Measurements from ENCODE around the gene DYNC1I1.

DYNC1I1 gene

GRCh38 chr7:96052860-96053470, 280.6 kb downstream of the DYNC1I1 start:
- Histone ChIP-seq H3K4me3 (ENCODE audit: low read length in 2 of 2) (no peak overlapping the region), H3K18ac (ENCODE audit: low read length) (no peak overlapping the region), H3K79me1 (ENCODE audit: low read depth, low read length) (no peaks in the 10 kb centered on the region), H4K8ac (ENCODE audit: low read depth, low read length) (no peak overlapping the region), H2AK5ac (ENCODE audit: low read depth, low read length) (no peak overlapping the region), H2BK15ac (ENCODE audit: low read length) (no peak overlapping the region), H2AFZ (ENCODE audit: low read length) (no peak overlapping the region), H3K4ac (ENCODE audit: low read length) (no peak overlapping the region), H2BK5ac (ENCODE audit: low read length) (no peak overlapping the region), H2BK12ac (ENCODE audit: low read length) (no peak overlapping the region), H3K4me2 (ENCODE audit: insufficient read depth, low read length, poor library complexity, severe bottlenecking) (no peak overlapping the region), H3K23ac (ENCODE audit: low read depth, low read length, poor library complexity) (no peak overlapping the region), H3K27me3 (ENCODE audit: control insufficient read depth in 3 of 3, insufficient read depth in 3 of 3, low read depth in 1 of 3, low read length in 3 of 3) (no peaks in the 10 kb centered on the region), H3K4me1 (ENCODE audit: control insufficient read depth in 2 of 2, insufficient read depth in 1 of 2, low read depth in 1 of 2, low read length in 2 of 2) (no peaks in the 10 kb centered on the region), H2BK120ac (ENCODE audit: low read depth, low read length) (no peak overlapping the region), H3K36me3 (replicated peaks in 1 of 2; ENCODE audit: control insufficient read depth in 2 of 2, insufficient read depth in 2 of 2, low read length in 2 of 2) (no peaks in the 10 kb centered on the region), H4K91ac (ENCODE audit: low read depth, low read length, poor library complexity) (no peak overlapping the region), H3K9me3 (replicated peaks in 1 of 2; ENCODE audit: control insufficient read depth in 2 of 2, insufficient read depth in 1 of 2, low read depth in 1 of 2, low read length in 2 of 2) (no peaks in the 10 kb centered on the region), H3K9ac (ENCODE audit: low read depth, low read length, poor library complexity) (no peak overlapping the region), H3K14ac (ENCODE audit: low read length) (no peak overlapping the region), H3K27ac (replicated peaks; ENCODE audit: low read length) (no peak overlapping the region)
- no peak for DNase-seq (ENCODE audit: low spot score)
- no CpG with 5 or more reads among the region's 4 CpGs for WGBS, 2 donors (ENCODE audit: extremely low coverage in 2 of 2, insufficient read length in 2 of 2, insufficient replicate concordance in 1 of 2)

- H3K27ac ChIP-seq (replicated peaks; ENCODE audit: low read length): no peak overlapping the region
- no peak overlapping the region for H2BK12ac ChIP-seq (ENCODE audit: low read length)
- H4K8ac ChIP-seq (ENCODE audit: low read depth, low read length): no peak overlapping the region
- no peak overlapping the region for H3K23ac ChIP-seq (ENCODE audit: low read depth, low read length, poor library complexity)
- H3K4me2 ChIP-seq (ENCODE audit: insufficient read depth, low read length, poor library complexity, severe bottlenecking): no peak overlapping the region
- WGBS, 2 donors (ENCODE audit: extremely low coverage in 2 of 2, insufficient read length in 2 of 2, insufficient replicate concordance in 1 of 2): no CpG with 5 or more reads among the region's 1 CpG
- H3K27me3 ChIP-seq (ENCODE audit: control insufficient read depth in 3 of 3, insufficient read depth in 3 of 3, low read depth in 1 of 3, low read length in 3 of 3): peaks cover 0 to 3% (median 0%) of the 10 kb centered on the region in 3 experiments
- no peak overlapping the region for H2BK120ac ChIP-seq (ENCODE audit: low read depth, low read length)
- H3K9me3 ChIP-seq (replicated peaks in 1 of 2; ENCODE audit: control insufficient read depth in 2 of 2, insufficient read depth in 1 of 2, low read depth in 1 of 2, low read length in 2 of 2): no peaks in the 10 kb centered on the region
- H3K4ac ChIP-seq (ENCODE audit: low read length): no peak overlapping the region
- no peak overlapping the region for H2AK5ac ChIP-seq (ENCODE audit: low read depth, low read length)
- H3K18ac ChIP-seq (ENCODE audit: low read length): no peak overlapping the region
- no peak overlapping the region for H3K9ac ChIP-seq (ENCODE audit: low read depth, low read length, poor library complexity)
- no peak overlapping the region for H3K14ac ChIP-seq (ENCODE audit: low read length)
- H3K4me1 ChIP-seq (ENCODE audit: control insufficient read depth in 2 of 2, insufficient read depth in 1 of 2, low read depth in 1 of 2, low read length in 2 of 2): no peaks in the 10 kb centered on the region
- no peak overlapping the region for H2BK5ac ChIP-seq (ENCODE audit: low read length)
- no peak overlapping the region for H2AFZ ChIP-seq (ENCODE audit: low read length)
- no peak overlapping the region for H3K4me3 ChIP-seq (ENCODE audit: low read length in 2 of 2)
- no peaks in the 10 kb centered on the region for H3K79me1 ChIP-seq (ENCODE audit: low read depth, low read length)
- DNase-seq (ENCODE audit: low spot score): no peak
- no peak overlapping the region for H2BK15ac ChIP-seq (ENCODE audit: low read length)
- H3K36me3 ChIP-seq (replicated peaks in 1 of 2; ENCODE audit: control insufficient read depth in 2 of 2, insufficient read depth in 2 of 2, low read length in 2 of 2): no peaks in the 10 kb centered on the region
- no peak overlapping the region for H4K91ac ChIP-seq (ENCODE audit: low read depth, low read length, poor library complexity)
Observed at GRCh38 chr7:96055717-96056116, 283.4 kb downstream of the DYNC1I1 start.

GRCh38 chr7:96059075-96059474, 286.7 kb downstream of the DYNC1I1 start:
- Histone ChIP-seq H3K36me3 (replicated peaks in 1 of 2; ENCODE audit: control insufficient read depth in 2 of 2, insufficient read depth in 2 of 2, low read length in 2 of 2) (no peaks in the 10 kb centered on the region), H3K4me2 (ENCODE audit: insufficient read depth, low read length, poor library complexity, severe bottlenecking) (no peak overlapping the region), H3K9me3 (replicated peaks in 1 of 2; ENCODE audit: control insufficient read depth in 2 of 2, insufficient read depth in 1 of 2, low read depth in 1 of 2, low read length in 2 of 2) (no peaks in the 10 kb centered on the region), H2BK12ac (ENCODE audit: low read length) (no peak overlapping the region), H4K91ac (ENCODE audit: low read depth, low read length, poor library complexity) (no peak overlapping the region), H3K14ac (ENCODE audit: low read length) (no peak overlapping the region), H3K4me3 (ENCODE audit: low read length in 2 of 2) (no peak overlapping the region), H4K8ac (ENCODE audit: low read depth, low read length) (no peak overlapping the region), H3K23ac (ENCODE audit: low read depth, low read length, poor library complexity) (no peak overlapping the region), H2AK5ac (ENCODE audit: low read depth, low read length) (no peak overlapping the region), H3K79me1 (ENCODE audit: low read depth, low read length) (no peaks in the 10 kb centered on the region), H2AFZ (ENCODE audit: low read length) (no peak overlapping the region), H3K4ac (ENCODE audit: low read length) (no peak overlapping the region), H2BK120ac (ENCODE audit: low read depth, low read length) (no peak overlapping the region), H2BK15ac (ENCODE audit: low read length) (no peak overlapping the region), H3K27me3 (ENCODE audit: control insufficient read depth in 3 of 3, insufficient read depth in 3 of 3, low read depth in 1 of 3, low read length in 3 of 3) (peaks cover 0 to 10% (median 0%) of the 10 kb centered on the region in 3 experiments), H3K27ac (replicated peaks; ENCODE audit: low read length) (no peak overlapping the region), H2BK5ac (ENCODE audit: low read length) (no peak overlapping the region), H3K4me1 (ENCODE audit: control insufficient read depth in 2 of 2, insufficient read depth in 1 of 2, low read depth in 1 of 2, low read length in 2 of 2) (peaks cover 0 to 5% of the 10 kb centered on the region in 2 donors), H3K9ac (ENCODE audit: low read depth, low read length, poor library complexity) (no peak overlapping the region), H3K18ac (ENCODE audit: low read length) (no peak overlapping the region)
- no CpG with 5 or more reads among the region's 1 CpG for WGBS, 2 donors (ENCODE audit: extremely low coverage in 2 of 2, insufficient read length in 2 of 2, insufficient replicate concordance in 1 of 2)
- no peak for DNase-seq (ENCODE audit: low spot score)

GRCh38 chr7:96061009-96061408, 288.7 kb downstream of the DYNC1I1 start:
- Histone ChIP-seq H2BK5ac (ENCODE audit: low read length) (no peak overlapping the region), H3K79me1 (ENCODE audit: low read depth, low read length) (no peaks in the 10 kb centered on the region), H3K23ac (ENCODE audit: low read depth, low read length, poor library complexity) (no peak overlapping the region), H2BK15ac (ENCODE audit: low read length) (no peak overlapping the region), H3K18ac (ENCODE audit: low read length) (no peak overlapping the region), H3K4ac (ENCODE audit: low read length) (no peak overlapping the region), H3K4me3 (ENCODE audit: low read length in 2 of 2) (no peak overlapping the region), H4K8ac (ENCODE audit: low read depth, low read length) (no peak overlapping the region), H4K91ac (ENCODE audit: low read depth, low read length, poor library complexity) (no peak overlapping the region), H2AK5ac (ENCODE audit: low read depth, low read length) (no peak overlapping the region), H3K4me2 (ENCODE audit: insufficient read depth, low read length, poor library complexity, severe bottlenecking) (no peak overlapping the region), H3K14ac (ENCODE audit: low read length) (no peak overlapping the region), H3K9ac (ENCODE audit: low read depth, low read length, poor library complexity) (no peak overlapping the region), H3K4me1 (ENCODE audit: control insufficient read depth in 2 of 2, insufficient read depth in 1 of 2, low read depth in 1 of 2, low read length in 2 of 2) (peaks cover 0 to 5% of the 10 kb centered on the region in 2 donors), H3K9me3 (replicated peaks in 1 of 2; ENCODE audit: control insufficient read depth in 2 of 2, insufficient read depth in 1 of 2, low read depth in 1 of 2, low read length in 2 of 2) (no peaks in the 10 kb centered on the region), H2BK12ac (ENCODE audit: low read length) (no peak overlapping the region), H3K27me3 (ENCODE audit: control insufficient read depth in 3 of 3, insufficient read depth in 3 of 3, low read depth in 1 of 3, low read length in 3 of 3) (peaks cover 0 to 10% (median 0%) of the 10 kb centered on the region in 3 experiments), H3K36me3 (replicated peaks in 1 of 2; ENCODE audit: control insufficient read depth in 2 of 2, insufficient read depth in 2 of 2, low read length in 2 of 2) (no peaks in the 10 kb centered on the region), H2AFZ (ENCODE audit: low read length) (no peak overlapping the region), H3K27ac (replicated peaks; ENCODE audit: low read length) (no peak overlapping the region), H2BK120ac (ENCODE audit: low read depth, low read length) (no peak overlapping the region)
- no CpG with 5 or more reads among the region's 7 CpGs for WGBS, 2 donors (ENCODE audit: extremely low coverage in 2 of 2, insufficient read length in 2 of 2, insufficient replicate concordance in 1 of 2)
- no peak for DNase-seq (ENCODE audit: low spot score)
